Embryonic facial prominence (tissue), 1 donor: Measurements from ENCODE around the gene AGPAT1.
A peak's percentile ranks its signal among the peaks of the same experiment; 100 is the strongest.

Experiments
- DNase-seq: peaks from one replicate; pipeline ENCODE4 v3.0.0-alpha.2; 2016; ENCODE audit errors: extremely low spot score

The AGPAT1 gene

DNA sequence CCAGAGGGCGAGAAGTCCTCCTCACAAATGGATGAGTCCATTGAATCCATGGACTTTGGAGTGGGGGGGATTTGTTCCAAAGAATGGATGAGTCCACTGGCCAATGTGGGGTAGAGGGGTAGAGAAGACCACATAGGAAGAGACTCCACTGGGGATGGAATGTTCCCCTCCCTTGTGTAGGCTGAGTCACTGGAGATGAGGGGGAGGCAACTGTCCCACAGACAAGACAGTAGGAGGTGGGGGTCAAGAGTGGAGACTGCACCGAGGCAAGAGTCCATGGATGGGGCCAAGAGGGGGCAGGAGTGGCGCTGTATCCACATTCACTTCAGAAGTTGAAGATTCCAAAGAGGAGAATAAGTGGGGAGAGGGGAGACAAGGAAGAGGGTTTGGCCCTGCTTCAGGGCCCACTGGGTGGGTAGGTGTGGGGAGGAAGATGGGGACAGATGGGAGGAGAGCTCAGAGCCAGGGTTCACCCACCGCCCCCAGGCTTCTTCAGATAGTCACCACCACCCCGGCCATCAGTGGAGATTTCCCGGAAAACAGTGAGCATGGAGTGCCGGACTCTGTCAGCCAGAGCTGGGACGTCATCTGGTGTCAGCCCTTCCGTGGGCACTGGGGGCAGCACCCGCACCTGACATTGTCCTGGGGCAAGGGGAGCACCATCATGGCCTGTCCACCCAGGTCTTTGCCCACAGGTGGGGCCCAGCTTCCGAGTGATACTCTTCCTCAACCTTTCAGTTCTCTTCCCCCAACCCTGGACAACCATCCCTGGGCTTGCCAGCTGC is 6.9 kb downstream of the AGPAT1 start:
- DNase-seq: no peak

GRCh38 chr6:32168350-32168749 is 7.5 kb downstream of the AGPAT1 start:
- DNase-seq: no peak

- DNase-seq: no peak
These were observed 8.1 kb downstream of the AGPAT1 start for GRCh38 chr6:32167761-32168262.

DNA sequence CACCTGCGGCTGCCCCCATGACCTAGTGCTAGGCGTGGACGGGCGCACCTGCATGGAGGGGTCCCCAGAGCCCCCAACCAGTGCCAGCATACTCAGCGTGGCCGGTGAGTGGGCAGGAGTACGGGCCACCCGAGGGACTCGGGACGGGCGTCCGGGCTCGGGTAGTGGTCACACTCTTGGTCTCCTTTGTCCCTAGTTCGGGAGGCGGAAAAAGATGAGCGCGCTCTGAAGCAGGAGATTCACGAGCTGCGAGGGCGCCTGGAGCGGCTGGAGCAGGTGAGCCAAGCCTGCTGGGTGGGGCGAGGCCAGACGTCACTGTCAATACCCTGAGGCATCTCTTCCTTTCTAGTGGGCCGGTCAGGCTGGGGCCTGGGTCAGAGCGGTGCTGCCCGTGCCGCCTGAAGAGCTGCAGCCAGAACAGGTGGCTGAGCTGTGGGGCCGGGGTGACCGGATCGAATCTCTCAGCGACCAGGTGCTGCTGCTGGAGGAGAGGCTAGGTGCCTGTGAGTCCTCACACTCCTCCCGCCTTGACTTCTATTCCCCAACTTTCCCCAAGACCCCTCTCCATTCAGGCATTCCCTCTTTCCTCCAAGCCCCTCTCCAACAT is 8.6 kb downstream of the AGPAT1 start:
- DNase-seq: no peak

DNA sequence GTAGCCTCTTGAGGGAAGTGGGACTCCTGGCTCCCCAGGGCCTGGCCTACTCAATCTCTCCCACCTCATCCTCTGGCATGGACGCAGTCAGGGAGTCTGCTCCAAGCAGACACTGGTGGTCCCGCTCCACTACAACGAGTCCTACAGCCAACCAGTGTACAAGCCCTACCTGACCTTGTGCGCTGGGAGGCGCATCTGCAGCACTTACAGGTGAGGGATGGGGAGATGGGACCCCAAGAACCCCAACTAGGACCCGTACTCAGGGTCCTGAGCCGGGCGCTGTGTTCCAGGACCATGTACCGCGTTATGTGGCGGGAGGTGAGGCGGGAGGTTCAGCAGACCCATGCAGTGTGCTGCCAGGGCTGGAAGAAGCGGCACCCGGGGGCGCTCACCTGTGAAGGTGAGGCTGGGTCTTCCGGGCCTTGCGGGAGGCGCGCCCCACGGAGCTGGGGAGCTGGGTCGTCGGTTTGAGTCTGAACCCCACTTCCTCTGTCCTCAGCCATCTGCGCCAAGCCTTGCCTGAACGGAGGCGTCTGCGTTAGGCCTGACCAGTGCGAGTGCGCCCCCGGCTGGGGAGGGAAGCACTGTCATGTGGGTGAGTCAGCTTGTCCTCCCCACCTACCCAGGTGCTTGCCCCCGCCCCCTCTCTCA is 9.3 kb downstream of the AGPAT1 start:
- DNase-seq: no peak

DNA sequence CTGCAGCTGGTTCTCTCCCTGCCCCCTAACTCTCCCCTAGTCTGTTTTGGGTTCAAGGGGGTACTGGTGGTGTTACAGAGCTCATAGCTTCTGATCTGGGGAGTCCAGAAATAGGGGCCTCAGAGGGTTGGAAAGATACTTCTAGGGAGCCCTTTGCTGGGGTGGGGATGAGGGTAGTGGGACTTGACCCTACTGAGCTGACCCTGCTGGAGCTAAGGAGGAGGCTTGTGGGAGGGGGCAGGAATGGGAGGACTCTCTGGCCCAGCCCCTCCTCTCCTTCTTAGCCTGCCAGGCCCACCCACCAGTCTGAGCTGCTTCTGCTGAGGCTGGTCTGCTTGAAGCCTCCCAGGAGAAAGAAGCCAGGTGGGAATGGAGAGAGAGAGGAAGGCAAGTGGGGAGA is 11.6 kb downstream of the AGPAT1 start, which contains the start of gene EGFL8:
Gene EGFL8, plus strand, starts transcription at position 301 of the 400 bp plus-strand sequence. CDS start 1,571 bp downstream, outside the sequence.
- no peak for DNase-seq

- DNase-seq: no peak
These were observed 12.2 kb downstream of the AGPAT1 start for GRCh38 chr6:32163559-32164258.

GRCh38 chr6:32158052-32158451 is 17.8 kb downstream of the AGPAT1 start:
- no peak for DNase-seq

DNA sequence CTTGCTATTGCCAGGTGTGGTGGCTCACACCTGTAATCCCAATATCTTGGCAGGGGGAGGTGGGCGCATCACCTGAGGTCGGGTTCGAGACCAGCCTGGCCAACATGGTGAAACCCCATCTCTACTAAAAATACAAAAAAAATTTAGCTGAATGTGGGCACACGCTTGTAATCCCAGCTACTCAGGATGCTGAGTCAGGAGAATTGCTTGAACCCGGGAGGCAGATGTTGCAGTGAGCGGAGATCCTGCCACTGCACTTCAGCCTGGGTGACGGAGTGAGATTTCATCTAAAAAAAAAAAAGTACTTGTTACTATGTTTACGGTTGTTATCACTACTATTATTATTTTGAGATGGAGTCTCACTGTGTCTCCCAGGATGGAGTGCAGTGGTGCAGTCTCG is 19.0 kb downstream of the AGPAT1 start:
- DNase-seq: no peak

DNA sequence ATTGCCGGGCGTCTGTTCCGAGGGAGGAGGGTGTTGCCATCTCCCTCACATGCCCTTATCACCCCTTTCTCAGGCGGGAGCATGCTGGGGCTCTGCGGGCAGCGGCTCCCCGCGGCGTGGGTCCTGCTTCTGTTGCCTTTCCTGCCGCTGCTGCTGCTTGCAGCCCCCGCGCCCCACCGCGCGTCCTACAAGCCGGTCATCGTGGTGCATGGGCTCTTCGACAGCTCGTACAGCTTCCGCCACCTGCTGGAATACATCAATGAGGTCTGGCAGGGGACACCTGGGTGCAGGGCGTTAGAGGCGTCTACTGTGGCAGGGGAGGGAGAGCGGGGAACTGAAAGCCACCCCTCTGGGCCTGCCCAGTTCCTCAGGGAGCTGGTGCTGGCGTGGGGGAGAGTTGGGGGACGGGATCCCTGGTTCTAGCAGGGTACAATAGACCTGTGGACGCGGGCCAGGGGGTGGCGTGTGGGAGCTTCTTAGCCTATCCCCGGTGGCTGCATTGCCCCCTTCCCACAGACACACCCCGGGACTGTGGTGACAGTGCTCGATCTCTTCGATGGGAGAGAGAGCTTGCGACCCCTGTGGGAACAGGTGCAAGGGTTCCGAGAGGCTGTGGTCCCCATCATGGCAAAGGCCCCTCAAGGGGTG is 21.2 kb downstream of the AGPAT1 start:
- DNase-seq: peak; percentile 66

DNA sequence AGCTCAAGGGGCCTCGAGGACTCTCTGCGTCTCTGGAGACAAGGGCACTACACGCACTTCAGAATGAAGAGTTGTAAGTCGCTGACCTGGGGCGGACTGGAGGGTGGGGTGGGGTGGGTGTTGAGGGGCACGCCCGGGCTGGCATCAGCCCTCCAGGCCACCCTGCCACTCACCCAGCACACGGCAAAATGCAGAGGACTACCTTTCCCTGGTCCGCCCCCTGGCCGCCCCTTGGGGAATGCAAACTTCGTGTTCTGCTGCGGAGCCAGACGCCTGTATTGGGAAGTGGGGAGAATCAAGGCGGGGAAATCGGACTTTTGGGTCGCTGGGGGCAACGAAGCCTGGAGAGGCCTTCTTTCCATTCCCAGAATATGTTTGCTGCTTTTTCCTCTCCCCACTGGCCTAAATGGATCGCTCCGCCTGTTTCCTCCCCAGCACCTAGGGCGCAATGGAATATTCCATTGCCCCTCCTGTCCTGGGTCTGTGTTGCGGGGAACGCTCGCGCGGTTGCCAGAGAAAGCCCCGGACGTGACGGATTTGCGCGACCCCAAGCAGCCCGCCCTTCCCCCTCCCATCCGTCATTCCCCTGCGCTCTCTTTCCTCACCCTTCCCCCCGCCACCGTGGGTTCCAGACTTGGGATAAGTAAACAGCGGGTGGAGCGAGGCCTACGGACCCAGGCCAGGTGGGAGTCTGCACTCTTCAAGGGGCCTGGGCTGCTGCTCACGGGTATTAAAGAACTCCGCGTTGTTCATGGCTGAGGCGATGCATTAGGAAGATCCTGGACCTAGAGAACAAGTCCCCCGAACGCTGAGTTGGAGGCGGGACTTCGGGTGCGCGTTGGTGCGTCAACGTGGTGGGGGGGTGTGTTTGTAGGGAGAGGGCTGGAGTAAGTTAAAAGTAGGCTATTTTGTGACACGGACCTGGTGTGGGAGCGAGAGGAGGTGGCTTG is 22.0 kb downstream of the AGPAT1 start, which contains the start of gene PPT2:
Gene PPT2, plus strand, starts transcription at position 578 of the 950 bp plus-strand sequence. CDS start 454 bp downstream, outside the sequence.
- DNase-seq: peak; percentile 94

DNA sequence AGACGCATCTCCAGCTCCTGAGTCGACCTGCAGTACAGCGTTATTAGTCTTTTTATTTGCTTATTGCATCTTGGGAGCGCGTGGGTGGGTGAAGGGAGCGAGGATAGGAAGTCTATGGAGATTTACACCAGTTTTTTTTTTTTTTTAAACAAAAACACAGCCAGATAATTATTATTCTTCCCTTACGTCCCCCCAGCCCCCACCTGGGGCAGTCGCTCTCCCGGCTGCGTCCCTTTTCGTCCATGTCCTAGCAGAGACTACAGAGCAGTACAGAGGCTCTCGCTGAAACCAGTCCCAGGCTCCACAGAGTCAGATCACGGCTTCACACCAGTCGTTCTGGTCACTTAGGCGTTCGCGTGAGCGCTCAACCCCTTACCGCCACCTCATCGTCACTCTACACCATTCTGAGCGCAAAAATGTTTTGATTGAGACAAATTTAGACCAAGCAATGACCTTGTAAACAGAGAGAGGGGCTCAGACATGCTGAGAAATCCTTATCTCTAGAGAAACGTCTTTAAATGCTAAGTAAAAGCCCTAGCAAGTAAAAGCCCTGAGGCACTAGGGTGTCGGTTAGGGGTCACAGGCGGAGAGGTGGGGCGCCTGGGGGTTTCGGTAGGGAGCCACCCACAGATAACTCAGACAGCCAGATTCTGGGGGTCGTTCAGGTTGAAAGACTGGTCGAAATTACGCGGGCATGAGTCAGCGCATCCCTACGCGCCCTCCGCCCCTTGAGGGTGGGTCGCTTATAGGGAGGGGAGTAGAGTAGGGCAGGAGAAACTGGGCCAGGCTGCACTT is 22.9 kb downstream of the AGPAT1 start:
- DNase-seq: no peak

GRCh38 chr6:32151863-32152768 is 23.8 kb downstream of the AGPAT1 start, which contains the start of gene PRRT1:
Gene PRRT1 (minus strand): TSS chr6:32151939. CDS start chr6:32151827, 112 bp downstream.
- no peak for DNase-seq

- DNase-seq: no peak
These were observed 24.6 kb downstream of the AGPAT1 start for GRCh38 chr6:32151181-32151862.

DNA sequence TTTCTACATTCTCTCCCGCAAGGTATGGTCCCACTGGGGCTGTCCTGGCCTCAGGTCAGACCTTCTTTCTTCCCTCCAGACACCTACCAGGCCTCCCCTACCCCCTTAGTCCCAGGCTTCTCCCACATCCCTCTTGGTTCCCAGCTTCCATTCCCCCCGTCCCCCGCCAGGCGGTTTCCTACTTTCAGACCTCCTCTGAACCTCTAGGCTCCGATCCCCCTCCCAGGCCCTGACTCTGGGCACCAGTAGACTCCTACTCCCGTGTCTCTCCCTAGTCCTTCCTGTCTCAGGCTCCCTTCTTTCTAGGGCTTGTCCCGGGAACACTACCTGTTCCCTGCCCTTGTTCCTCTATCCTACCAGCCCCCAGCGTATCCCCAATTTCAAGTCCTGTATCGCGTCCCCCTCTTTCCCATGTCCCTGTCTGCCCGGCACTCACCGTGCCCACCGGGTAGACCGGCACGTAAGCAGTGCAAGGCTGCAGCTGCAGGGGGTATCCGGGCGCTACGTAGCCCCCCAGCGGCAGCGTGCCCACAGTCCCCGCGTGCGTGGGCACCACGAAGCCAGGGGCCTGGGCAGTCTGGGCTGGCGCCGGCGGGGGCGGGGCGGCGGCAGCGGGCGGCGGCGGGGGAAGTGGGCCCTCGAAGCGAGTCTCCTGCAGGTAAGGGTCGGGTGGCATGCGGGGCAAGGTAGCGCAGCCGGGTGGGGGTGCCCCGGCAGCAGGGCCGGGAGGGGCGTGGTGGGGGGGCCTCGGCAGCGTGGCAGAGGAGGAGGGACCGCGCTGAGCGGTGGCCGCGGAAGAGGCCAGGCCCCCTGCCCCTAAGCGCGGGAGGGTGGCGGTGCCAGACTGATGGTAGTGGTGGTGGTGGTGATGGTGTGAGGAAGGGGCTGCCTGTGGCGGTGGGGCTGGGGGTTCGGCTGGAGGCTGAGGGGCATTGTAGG is 25.7 kb downstream of the AGPAT1 start:
- DNase-seq: no peak

DNA sequence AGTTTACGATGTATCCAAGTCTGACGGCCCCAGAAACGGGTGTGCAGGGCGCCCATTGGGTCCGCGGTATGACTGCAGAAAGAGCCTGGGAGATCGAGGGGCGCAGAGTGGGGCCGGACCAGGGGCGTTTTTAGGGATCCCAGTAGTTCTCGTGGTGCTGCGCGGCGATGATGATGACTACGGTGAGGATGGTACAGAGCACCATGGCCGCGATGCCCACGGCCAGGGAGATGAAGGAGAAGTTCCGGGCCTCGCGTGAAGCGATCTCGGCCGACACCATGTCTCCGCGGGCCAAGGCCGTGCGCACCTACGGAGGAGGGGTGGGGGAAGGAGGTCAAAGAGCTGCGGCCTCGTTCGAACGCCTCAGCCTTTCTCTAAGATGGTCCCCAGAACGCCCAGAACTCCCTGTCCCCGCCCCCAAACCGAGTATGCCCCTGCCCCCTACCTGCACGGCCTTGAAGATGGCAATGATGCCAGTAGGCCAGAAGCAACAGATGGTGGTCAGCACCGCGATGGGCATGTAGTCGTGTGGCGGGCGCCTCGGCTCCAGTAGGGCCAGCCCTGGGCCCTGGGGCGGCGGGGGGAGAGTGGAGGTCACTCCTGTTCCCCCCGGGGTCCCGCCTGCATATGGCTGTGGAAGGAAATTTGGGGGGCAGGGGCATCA is 26.7 kb downstream of the AGPAT1 start:
- DNase-seq: no peak
